Measurements from ENCODE around the gene FNDC8.

DNA sequence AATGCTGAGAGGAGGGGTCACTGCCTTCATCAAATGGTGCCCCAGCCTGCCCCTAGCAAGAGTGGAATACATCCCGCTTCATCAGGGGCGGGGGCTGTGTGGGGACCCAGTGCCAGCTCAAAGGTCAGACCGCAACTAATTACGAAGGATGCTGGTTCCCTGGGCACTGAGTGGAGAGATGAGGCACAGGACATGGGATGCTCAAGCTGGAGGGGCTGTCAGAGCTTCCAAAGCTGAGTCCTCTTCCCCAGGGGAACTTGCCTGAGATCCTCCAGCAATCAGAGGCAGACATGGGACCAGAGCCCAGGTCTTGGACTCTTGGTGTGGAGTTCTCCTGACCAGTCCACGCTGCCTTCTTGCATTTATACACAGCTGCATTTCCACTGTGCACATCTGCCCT lies 45.1 kb downstream of the FNDC8 start:
- TF ChIP-seq, protein P1, sequence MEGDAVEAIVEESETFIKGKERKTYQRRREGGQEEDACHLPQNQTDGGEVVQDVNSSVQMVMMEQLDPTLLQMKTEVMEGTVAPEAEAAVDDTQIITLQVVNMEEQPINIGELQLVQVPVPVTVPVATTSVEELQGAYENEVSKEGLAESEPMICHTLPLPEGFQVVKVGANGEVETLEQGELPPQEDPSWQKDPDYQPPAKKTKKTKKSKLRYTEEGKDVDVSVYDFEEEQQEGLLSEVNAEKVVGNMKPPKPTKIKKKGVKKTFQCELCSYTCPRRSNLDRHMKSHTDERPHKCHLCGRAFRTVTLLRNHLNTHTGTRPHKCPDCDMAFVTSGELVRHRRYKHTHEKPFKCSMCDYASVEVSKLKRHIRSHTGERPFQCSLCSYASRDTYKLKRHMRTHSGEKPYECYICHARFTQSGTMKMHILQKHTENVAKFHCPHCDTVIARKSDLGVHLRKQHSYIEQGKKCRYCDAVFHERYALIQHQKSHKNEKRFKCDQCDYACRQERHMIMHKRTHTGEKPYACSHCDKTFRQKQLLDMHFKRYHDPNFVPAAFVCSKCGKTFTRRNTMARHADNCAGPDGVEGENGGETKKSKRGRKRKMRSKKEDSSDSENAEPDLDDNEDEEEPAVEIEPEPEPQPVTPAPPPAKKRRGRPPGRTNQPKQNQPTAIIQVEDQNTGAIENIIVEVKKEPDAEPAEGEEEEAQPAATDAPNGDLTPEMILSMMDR (IDR thresholded peaks at IDR 0.05): no peak
- TF ChIP-seq EP300 (IDR thresholded peaks at IDR 0.05; ENCODE audit: low read depth) (no peak), POLR2A (IDR thresholded peaks at IDR 0.05) (no peak), POLR2AphosphoS5 (IDR thresholded peaks at IDR 0.05) (no peak)

All from transverse colon (tissue), 4 donors.